Medulla oblongata (tissue), 1 donor: ENCODE data around the gene MAML2.

Source experiments
- DNase-seq: peaks from one replicate; pipeline ENCODE4 v3.0.0-alpha.2; 2015; ENCODE audit errors: extremely low spot score

The MAML2 gene

GRCh38 chr11:96126917-96127595, 215.9 kb downstream of the MAML2 start:
- DNase-seq, result no peak

- no peak for DNase-seq
Measured at GRCh38 chr11:96125400-96125799, 217.6 kb downstream of the MAML2 start.

GRCh38 chr11:96124155-96124554, 218.8 kb downstream of the MAML2 start:
- no peak for DNase-seq

- DNase-seq, result no peak
Measured at GRCh38 chr11:96123301-96123700, 219.7 kb downstream of the MAML2 start.

GRCh38 chr11:96122601-96123074, 220.4 kb downstream of the MAML2 start:
- no peak for DNase-seq

- DNase-seq, result no peak
Measured at GRCh38 chr11:96119211-96119610, 223.8 kb downstream of the MAML2 start.

- no peak for DNase-seq
Measured at GRCh38 chr11:96116376-96116775, 226.6 kb downstream of the MAML2 start.

- DNase-seq, result no peak
Measured at GRCh38 chr11:96114178-96115064, 228.6 kb downstream of the MAML2 start.

GRCh38 chr11:96113193-96113681, 229.8 kb downstream of the MAML2 start:
- DNase-seq, result no peak

- no peak for DNase-seq
Measured at GRCh38 chr11:96112192-96113128, 230.5 kb downstream of the MAML2 start.

GRCh38 chr11:96111308-96111707, 231.7 kb downstream of the MAML2 start:
- no peak for DNase-seq

- DNase-seq, result no peak
Measured at GRCh38 chr11:96110302-96110701, 232.7 kb downstream of the MAML2 start.

GRCh38 chr11:96109331-96110030, 233.5 kb downstream of the MAML2 start:
- no peak for DNase-seq

GRCh38 chr11:96107143-96107824, 235.7 kb downstream of the MAML2 start:
- no peak for DNase-seq

GRCh38 chr11:96106645-96107044, 236.3 kb downstream of the MAML2 start:
- DNase-seq, result no peak

GRCh38 chr11:96105944-96106343, 237.1 kb downstream of the MAML2 start:
- DNase-seq, result peak; percentile 29

- no peak for DNase-seq
Measured at GRCh38 chr11:96105197-96105895, 237.6 kb downstream of the MAML2 start.

- DNase-seq, result no peak
Measured at GRCh38 chr11:96104496-96104895, 238.5 kb downstream of the MAML2 start.

GRCh38 chr11:96103721-96104120, 239.3 kb downstream of the MAML2 start:
- DNase-seq, result no peak

GRCh38 chr11:96103102-96103501, 239.9 kb downstream of the MAML2 start:
- no peak for DNase-seq
